Kidney (tissue), 14 donors: ENCODE data around the gene EIF4H. TPM values are rescaled to one million over a fixed set of nuclear protein-coding genes. Genes with fewer than 3 reads are reported as not detected.
"Not testable (repeated sequence)": the region's sequence is repeated elsewhere in the genome, so short reads cannot be mapped to it uniquely, and the experiment has no call there.

ENCODE experiments used
- DNase-seq, 5 donors: peaks; one replicate each; pipeline ENCODE4 v3.0.0-alpha.2; 2013 to 2020
- FAIRE-seq: peaks from 2 replicates; lab custom pipeline; 2012; peaks lifted over from hg19 to GRCh38; lab: Jason Lieb, UNC
- H3K27ac ChIP-seq, 2 donors: one replicate each; pipeline ENCODE4 v1.7.0; 2013; ENCODE audit warnings: low read depth in 2 of 2, low read length in 2 of 2, inconsistent platforms in 1 of 2
- H3K27me3 ChIP-seq: one replicate; pipeline ENCODE4 v1.7.1; 2013; ENCODE audit warnings: low read length, inconsistent platforms; ENCODE audit not compliant: control insufficient read depth, insufficient read depth
- H3K36me3 ChIP-seq, 3 donors: one replicate each; pipeline versions ENCODE4 v1.7.0 to v1.7.1; 2013; ENCODE audit warnings: low read length in 3 of 3, control low read depth in 1 of 3, inconsistent platforms in 1 of 3; ENCODE audit not compliant: insufficient read depth in 3 of 3, control insufficient read depth in 2 of 3
- H3K4me1 ChIP-seq, 3 donors: one replicate each; pipeline versions ENCODE4 v1.7.0 to v1.7.1; 2013; ENCODE audit warnings: low read length in 3 of 3, inconsistent platforms in 1 of 3, low read depth in 1 of 3; ENCODE audit not compliant: control insufficient read depth in 2 of 3, insufficient read depth in 2 of 3
- H3K4me3 ChIP-seq, 3 donors: one replicate each; pipeline versions ENCODE4 v1.7.0 to v1.8.1; 2013; ENCODE audit warnings: low read length in 3 of 3, control low read depth in 1 of 3, inconsistent platforms in 1 of 3
- H3K9ac ChIP-seq, 3 donors: one replicate each; pipeline versions ENCODE4 v1.7.0 to v1.7.1; 2013; ENCODE audit warnings: low read length in 3 of 3, control low read depth in 1 of 3, inconsistent platforms in 1 of 3
- H3K9me3 ChIP-seq, 3 donors: one replicate each; pipeline versions ENCODE4 v1.7.0 to v1.7.1; 2013; ENCODE audit warnings: low read length in 3 of 3, control low read depth in 1 of 3, inconsistent platforms in 1 of 3; ENCODE audit not compliant: control insufficient read depth in 2 of 3, insufficient read depth in 1 of 3
- intact Hi-C: fragments of 100-400 bp; cut with DNase I; formaldehyde crosslinking; loops from one replicate; pipeline ENCODE4 v1.11.1; 2022
- polyA plus RNA-seq: library from polyadenylated mRNA; stranded (reverse); fragments of 350-450 nt; fragmentation: Illumina TruSeq; extraction: RNeasy Lipid Tissue Mini Kit (QIAGEN cat#74804); gene quantifications from one replicate; pipeline ENCODE4 v1.2.3, GENCODE V29; 2014; ENCODE audit warnings: low read depth, low replicate concordance; ENCODE audit not compliant: insufficient read depth
- total RNA-seq: library from RNA; stranded (reverse); fragmentation: NEBNext Ultra II Directional; extraction: Animal tissue kit (Norgen Biotek cat#: 25700); gene quantifications from one replicate; pipeline ENCODE4 v1.2.1, GENCODE V29; 2021
- TF ChIP-seq, protein P1 (sequence below): IDR thresholded peaks from 3 replicates; pipeline ENCODE4 v1.5.1; 2012; ENCODE audit warnings: mild to moderate bottlenecking, moderate library complexity, borderline replicate concordance; ENCODE audit not compliant: insufficient read depth; ENCODE audit errors: extremely low read depth
- donor health status: control.
- donor health status: control.
- donor health status: control.
- donor health status: control.
- donor health status: control.
- donor health status: DM: yes; HTN: yes; CAD: no.
- donor health status: Normal renal cell carcinoma (clear cell type).

Gene EIF4H
- total and polyA plus RNA-seq, 2 donors from 2014 or later: 153 to 240 TPM

DNA sequence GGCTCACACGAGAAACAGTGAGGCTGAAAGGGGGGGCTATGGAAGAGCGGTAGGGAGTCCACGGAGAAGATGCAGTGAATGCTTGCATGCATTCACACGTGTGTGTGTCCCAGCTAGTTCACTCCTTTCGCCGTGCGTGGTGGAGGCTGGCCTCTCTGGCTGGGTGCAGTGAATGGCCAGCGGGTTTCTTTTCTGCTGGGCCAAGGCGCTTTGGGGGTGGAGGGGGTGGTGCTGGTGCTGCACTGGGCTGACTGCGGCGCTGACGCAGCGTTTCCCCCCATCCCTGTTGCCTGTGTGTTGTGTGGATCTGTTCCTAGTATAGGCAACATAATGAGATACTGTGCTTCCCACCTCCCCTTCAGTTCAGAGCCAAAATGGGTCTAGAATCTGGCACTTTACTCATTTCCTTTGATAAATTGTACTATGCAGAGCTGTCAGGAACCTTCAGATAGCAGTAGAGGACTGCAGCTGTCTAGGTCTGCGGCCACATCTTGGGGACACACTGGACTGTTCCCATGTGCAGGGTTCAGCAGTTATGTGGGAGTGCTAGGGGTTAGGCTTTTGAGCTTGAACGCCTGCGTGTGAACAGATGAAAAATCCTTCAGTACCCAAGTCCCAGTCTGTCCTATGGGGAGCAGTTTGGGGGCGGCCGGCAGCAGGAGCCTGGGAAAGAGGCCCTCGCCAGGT, 22.0 kb downstream of the EIF4H start:
- H3K4me1 ChIP-seq, FAIRE-seq, H3K4me3 ChIP-seq, H3K27me3 ChIP-seq, DNase-seq, intact Hi-C loops, H3K9ac ChIP-seq, H3K27ac ChIP-seq, H3K9me3 ChIP-seq: not testable (repeated sequence)
- peaks cover 12 to 32% (median 20%) of the 10 kb centered on the region in 3 donors for H3K36me3 ChIP-seq

DNA sequence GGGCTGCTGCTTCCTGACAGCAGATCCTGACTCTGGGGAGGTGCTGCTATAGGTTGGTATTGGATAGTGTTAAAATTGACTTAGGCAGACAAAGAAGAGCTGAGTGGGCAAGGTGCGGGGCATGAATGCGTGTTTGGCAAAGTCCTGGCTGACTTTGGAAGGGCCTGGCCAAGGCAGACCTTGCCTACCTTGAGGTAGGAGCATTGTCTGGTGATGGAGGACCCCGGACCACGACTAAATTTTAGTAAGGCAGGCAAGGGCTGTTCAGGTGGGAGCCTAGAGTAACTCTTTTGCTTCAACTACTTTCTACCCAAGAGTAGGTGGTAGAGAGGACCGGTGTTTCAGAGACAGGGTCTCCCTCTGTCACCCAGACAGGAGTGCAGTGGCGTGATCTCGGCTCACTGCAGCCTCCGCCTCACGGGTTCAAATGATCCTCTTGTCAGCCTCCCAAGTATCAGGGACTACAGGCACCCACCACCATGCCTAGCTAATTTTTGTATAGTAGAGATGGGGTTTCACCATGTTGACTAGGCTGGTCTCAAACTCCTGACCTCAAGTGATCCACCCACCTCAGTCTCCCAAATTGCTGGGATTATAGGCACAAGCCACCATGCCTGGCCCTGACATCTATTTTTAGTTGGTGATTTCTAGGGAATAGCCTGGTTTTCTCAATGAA, 23.4 kb downstream of the EIF4H start:
- TF ChIP-seq, protein P1, sequence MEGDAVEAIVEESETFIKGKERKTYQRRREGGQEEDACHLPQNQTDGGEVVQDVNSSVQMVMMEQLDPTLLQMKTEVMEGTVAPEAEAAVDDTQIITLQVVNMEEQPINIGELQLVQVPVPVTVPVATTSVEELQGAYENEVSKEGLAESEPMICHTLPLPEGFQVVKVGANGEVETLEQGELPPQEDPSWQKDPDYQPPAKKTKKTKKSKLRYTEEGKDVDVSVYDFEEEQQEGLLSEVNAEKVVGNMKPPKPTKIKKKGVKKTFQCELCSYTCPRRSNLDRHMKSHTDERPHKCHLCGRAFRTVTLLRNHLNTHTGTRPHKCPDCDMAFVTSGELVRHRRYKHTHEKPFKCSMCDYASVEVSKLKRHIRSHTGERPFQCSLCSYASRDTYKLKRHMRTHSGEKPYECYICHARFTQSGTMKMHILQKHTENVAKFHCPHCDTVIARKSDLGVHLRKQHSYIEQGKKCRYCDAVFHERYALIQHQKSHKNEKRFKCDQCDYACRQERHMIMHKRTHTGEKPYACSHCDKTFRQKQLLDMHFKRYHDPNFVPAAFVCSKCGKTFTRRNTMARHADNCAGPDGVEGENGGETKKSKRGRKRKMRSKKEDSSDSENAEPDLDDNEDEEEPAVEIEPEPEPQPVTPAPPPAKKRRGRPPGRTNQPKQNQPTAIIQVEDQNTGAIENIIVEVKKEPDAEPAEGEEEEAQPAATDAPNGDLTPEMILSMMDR: no peak
- H3K27ac ChIP-seq: no peak overlapping the region
- intact Hi-C loops: no loop called here
- FAIRE-seq: no peak
- no peak for DNase-seq
- no peak overlapping the region for H3K9ac ChIP-seq
- no peaks in the 10 kb centered on the region for H3K27me3 ChIP-seq
- H3K4me3 ChIP-seq: no peak overlapping the region
- peaks cover 7 to 22% (median 13%) of the 10 kb centered on the region in 3 donors for H3K36me3 ChIP-seq
- H3K4me1 ChIP-seq: no peaks in the 10 kb centered on the region
- H3K9me3 ChIP-seq: no peaks in the 10 kb centered on the region

DNA sequence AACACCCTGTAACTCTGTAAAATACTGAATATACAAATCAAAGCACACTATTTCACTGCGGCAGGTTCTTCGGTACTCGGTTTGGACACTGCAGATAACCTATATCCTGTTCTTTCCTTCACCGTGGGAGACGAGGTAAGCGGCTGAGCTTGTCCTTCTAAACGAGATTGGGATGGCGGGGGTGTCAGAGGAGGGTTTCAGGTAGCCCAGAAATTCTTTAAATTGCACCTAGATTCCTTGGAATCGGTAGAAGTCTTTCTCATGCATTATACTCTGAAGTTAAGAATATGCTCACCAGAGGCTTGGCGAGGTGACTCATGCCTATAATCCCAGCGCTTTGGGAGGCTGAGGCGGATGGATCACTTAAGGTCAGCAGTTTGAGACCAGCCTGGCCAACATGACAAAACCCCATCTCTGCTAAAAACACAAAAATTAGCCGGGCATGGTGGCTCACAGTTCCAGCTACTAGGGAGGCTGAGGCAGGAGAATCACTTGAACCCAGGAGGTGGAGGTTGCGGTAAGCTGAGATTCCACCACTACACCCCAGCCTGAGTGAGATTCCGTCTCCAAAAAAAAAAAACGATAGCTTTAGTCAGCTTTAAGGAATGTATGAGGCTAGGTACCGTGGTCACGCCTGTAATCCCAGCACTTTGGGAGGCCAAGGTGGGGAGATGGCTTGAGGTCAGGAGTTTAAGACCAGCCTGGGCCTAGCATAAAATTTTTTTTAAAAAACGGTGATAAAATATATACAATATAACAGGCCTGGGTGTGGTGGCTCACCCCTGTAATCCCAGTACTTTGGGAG, 25.6 kb downstream of the EIF4H start:
- H3K27ac ChIP-seq: no peak overlapping the region
- H3K9me3 ChIP-seq: no peaks in the 10 kb centered on the region
- no peaks in the 10 kb centered on the region for H3K4me1 ChIP-seq
- DNase-seq (no peak), FAIRE-seq (no peak)
- intact Hi-C loops: no loop called here
- TF ChIP-seq, protein P1: no peak
- H3K27me3 ChIP-seq: no peaks in the 10 kb centered on the region
- peaks cover 2 to 4% (median 3%) of the 10 kb centered on the region in 3 donors for H3K36me3 ChIP-seq
- no peak overlapping the region for H3K9ac ChIP-seq
- H3K4me3 ChIP-seq: no peak overlapping the region
